ENCODE data around the gene DNAH17.

Gene DNAH17

DNA sequence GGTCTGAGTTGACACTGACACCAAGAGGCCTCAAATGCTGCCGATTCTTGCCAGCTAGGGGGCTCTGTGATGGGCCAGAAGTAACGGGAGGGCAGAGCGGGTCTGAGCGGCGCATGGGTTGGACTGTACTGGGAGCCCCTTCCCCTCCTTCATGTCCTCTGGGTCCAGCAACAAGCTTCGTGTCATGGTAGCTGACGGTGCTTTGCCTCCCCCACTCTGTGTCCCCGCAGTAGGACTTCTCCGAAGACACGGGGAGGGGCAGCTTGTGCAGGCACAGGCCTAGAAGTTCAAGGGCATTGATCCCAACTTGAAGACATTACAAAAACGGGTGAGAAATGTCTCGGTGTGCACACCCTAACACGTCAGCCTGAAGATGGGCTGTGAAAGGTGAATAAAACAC, 39.8 kb upstream of the DNAH17 start:
- no peaks in the 10 kb centered on the region for H3K9me3 ChIP-seq (ENCODE audit: control insufficient read depth in 1 of 2, low read length in 2 of 2)
- H3K4me3 ChIP-seq (ENCODE audit: low read depth in 1 of 2, low read length in 2 of 2), result no peak overlapping the region
- no peaks in the 10 kb centered on the region for H3K27me3 ChIP-seq (ENCODE audit: low read depth, low read length)
- H3K36me3 ChIP-seq (ENCODE audit: control insufficient read depth in 1 of 2, insufficient read depth in 2 of 2, low read length in 2 of 2), result no peaks in the 10 kb centered on the region
- H3K4me1 ChIP-seq (ENCODE audit: control insufficient read depth in 1 of 2, insufficient read depth in 2 of 2, low read length in 2 of 2), result peaks cover under 1 to 19% of the 10 kb centered on the region in 2 donors
- no peak overlapping the region for H3K27ac ChIP-seq (ENCODE audit: low read length)

DNA sequence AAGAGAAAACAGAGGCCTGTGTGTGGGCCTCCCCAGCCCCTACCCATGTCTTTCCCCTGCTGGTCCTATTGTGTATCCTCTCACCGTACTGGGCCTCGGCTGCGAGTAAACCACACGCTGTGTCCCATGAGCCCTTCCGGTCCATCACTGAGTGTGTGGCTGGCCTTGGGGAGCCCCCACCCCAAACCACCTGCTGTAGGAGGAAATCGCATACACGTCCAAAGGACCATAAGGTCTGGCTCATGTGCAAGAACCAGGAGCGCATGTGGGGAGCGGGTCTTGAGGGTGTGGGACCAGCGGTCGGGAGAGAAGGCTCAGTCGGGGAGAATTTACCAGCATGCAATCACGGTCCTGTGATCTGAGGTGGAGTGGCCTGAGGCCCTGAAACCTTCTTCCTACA, 38.4 kb upstream of the DNAH17 start:
- H3K27ac ChIP-seq (ENCODE audit: low read length), result no peak overlapping the region
- no peaks in the 10 kb centered on the region for H3K36me3 ChIP-seq (ENCODE audit: control insufficient read depth in 1 of 2, insufficient read depth in 2 of 2, low read length in 2 of 2)
- no peaks in the 10 kb centered on the region for H3K9me3 ChIP-seq (ENCODE audit: control insufficient read depth in 1 of 2, low read length in 2 of 2)
- no peaks in the 10 kb centered on the region for H3K27me3 ChIP-seq (ENCODE audit: low read depth, low read length)
- H3K4me3 ChIP-seq (ENCODE audit: low read depth in 1 of 2, low read length in 2 of 2), result no peak overlapping the region
- peaks cover 7 to 22% of the 10 kb centered on the region in 2 donors for H3K4me1 ChIP-seq (ENCODE audit: control insufficient read depth in 1 of 2, insufficient read depth in 2 of 2, low read length in 2 of 2)

DNA sequence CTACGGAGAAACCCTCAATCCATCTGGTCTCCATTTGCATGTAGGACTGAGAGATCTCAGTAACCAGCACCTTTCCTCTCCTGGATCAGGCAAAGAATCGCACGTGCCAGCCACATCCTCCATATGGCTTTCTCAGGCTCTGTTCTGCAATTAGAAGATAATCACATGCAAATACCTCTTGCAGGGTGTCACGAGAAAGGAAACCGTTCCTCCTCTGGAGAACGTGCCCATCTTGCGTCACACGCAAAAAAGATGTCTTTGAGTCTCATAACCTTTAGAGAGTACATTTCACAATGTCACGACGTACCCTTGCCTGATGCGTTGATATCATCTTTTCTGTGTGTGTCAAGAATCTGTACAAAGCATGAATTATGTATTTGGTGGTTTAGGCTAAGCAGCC, 36.2 kb upstream of the DNAH17 start:
- H3K27ac ChIP-seq (ENCODE audit: low read length), result no peak overlapping the region
- H3K27me3 ChIP-seq (ENCODE audit: low read depth, low read length), result no peaks in the 10 kb centered on the region
- no peaks in the 10 kb centered on the region for H3K9me3 ChIP-seq (ENCODE audit: control insufficient read depth in 1 of 2, low read length in 2 of 2)
- H3K4me1 ChIP-seq (ENCODE audit: control insufficient read depth in 1 of 2, insufficient read depth in 2 of 2, low read length in 2 of 2), result peaks cover 7 to 25% of the 10 kb centered on the region in 2 donors
- no peaks in the 10 kb centered on the region for H3K36me3 ChIP-seq (ENCODE audit: control insufficient read depth in 1 of 2, insufficient read depth in 2 of 2, low read length in 2 of 2)
- no peak overlapping the region for H3K4me3 ChIP-seq (ENCODE audit: low read depth in 1 of 2, low read length in 2 of 2)

- H3K27ac ChIP-seq (ENCODE audit: low read length), result no peak overlapping the region
These were observed 34.4 kb upstream of the DNAH17 start for GRCh38 chr17:78611607-78612006.

DNA sequence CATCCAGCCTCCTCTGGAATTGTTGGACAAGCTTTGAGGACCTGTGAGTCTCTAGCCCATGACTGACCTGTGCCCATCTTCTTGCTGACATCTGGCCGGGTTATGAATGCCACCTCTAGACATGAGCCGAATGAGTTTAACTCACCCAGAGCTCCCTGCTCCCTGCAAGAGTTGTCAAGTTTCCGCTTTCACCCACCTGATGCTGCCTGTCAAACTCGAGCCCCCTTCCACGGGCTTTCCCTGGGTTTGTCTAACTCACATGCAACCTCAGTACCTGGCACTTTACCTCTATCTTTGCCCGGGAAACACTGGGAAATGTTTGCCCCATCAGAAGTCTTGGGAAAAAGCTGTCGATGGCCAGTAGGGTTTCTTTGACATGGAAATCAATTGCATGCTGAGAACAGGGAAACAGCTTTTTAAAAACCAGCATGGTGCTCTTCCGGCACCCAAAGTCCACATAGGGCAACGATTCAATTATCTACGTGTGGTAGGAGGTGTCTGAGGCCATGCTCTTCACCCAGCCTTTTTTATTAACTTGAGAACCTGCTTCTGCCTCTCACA, 33.8 kb upstream of the DNAH17 start:
- H3K27me3 ChIP-seq (ENCODE audit: low read depth, low read length), result no peaks in the 10 kb centered on the region
- no peaks in the 10 kb centered on the region for H3K36me3 ChIP-seq (ENCODE audit: control insufficient read depth in 1 of 2, insufficient read depth in 2 of 2, low read length in 2 of 2)
- H3K4me1 ChIP-seq (ENCODE audit: control insufficient read depth in 1 of 2, insufficient read depth in 2 of 2, low read length in 2 of 2), result peaks cover 7 to 13% of the 10 kb centered on the region in 2 donors
- no peak overlapping the region for H3K27ac ChIP-seq (ENCODE audit: low read length)
- no peak overlapping the region for H3K4me3 ChIP-seq (ENCODE audit: low read depth in 1 of 2, low read length in 2 of 2)
- no peaks in the 10 kb centered on the region for H3K9me3 ChIP-seq (ENCODE audit: control insufficient read depth in 1 of 2, low read length in 2 of 2)

More at GRCh38 chr17:78611607-78612006, 34.4 kb upstream of the DNAH17 start:
- peaks cover 7 to 13% of the 10 kb centered on the region in 2 donors for H3K4me1 ChIP-seq (ENCODE audit: control insufficient read depth in 1 of 2, insufficient read depth in 2 of 2, low read length in 2 of 2)
- no peaks in the 10 kb centered on the region for H3K27me3 ChIP-seq (ENCODE audit: low read depth, low read length)
- no peak overlapping the region for H3K4me3 ChIP-seq (ENCODE audit: low read depth in 1 of 2, low read length in 2 of 2)
- no peaks in the 10 kb centered on the region for H3K36me3 ChIP-seq (ENCODE audit: control insufficient read depth in 1 of 2, insufficient read depth in 2 of 2, low read length in 2 of 2)
- no peaks in the 10 kb centered on the region for H3K9me3 ChIP-seq (ENCODE audit: control insufficient read depth in 1 of 2, low read length in 2 of 2)

GRCh38 chr17:78609191-78609641, 32.0 kb upstream of the DNAH17 start:
- Histone ChIP-seq H3K27ac (ENCODE audit: low read length) (no peak overlapping the region), H3K9me3 (ENCODE audit: control insufficient read depth in 1 of 2, low read length in 2 of 2) (no peaks in the 10 kb centered on the region), H3K4me3 (ENCODE audit: low read depth in 1 of 2, low read length in 2 of 2) (no peak overlapping the region), H3K27me3 (ENCODE audit: low read depth, low read length) (no peaks in the 10 kb centered on the region), H3K4me1 (ENCODE audit: control insufficient read depth in 1 of 2, insufficient read depth in 2 of 2, low read length in 2 of 2) (peaks cover 7 to 13% of the 10 kb centered on the region in 2 donors), H3K36me3 (ENCODE audit: control insufficient read depth in 1 of 2, insufficient read depth in 2 of 2, low read length in 2 of 2) (no peaks in the 10 kb centered on the region)

DNA sequence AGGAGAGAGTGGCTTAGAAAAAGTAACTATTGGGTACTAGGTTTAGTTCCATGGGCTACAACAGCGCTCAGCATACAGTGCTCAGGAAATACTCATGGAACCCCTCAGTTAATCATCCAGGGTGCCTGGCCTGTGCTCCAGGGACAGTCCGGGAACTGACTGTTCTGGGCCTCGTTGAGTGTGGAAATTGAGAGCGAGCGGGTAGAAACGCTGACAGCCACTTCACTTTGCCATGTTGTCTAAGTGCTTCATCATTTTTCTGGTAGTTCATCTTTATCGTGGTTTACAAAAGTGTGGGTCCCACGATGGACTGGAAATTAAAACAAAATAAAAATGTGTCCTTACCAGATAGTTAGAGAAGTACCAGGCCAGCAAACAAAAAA, 31.6 kb upstream of the DNAH17 start:
- Histone ChIP-seq H3K27me3 (ENCODE audit: low read depth, low read length) (no peaks in the 10 kb centered on the region), H3K4me3 (ENCODE audit: low read depth in 1 of 2, low read length in 2 of 2) (no peak overlapping the region), H3K4me1 (ENCODE audit: control insufficient read depth in 1 of 2, insufficient read depth in 2 of 2, low read length in 2 of 2) (peaks cover 7 to 13% of the 10 kb centered on the region in 2 donors), H3K9me3 (ENCODE audit: control insufficient read depth in 1 of 2, low read length in 2 of 2) (no peaks in the 10 kb centered on the region), H3K36me3 (ENCODE audit: control insufficient read depth in 1 of 2, insufficient read depth in 2 of 2, low read length in 2 of 2) (no peaks in the 10 kb centered on the region), H3K27ac (ENCODE audit: low read length) (no peak overlapping the region)

- H3K4me1 ChIP-seq (ENCODE audit: control insufficient read depth in 1 of 2, insufficient read depth in 2 of 2, low read length in 2 of 2), result peaks cover 7 to 13% of the 10 kb centered on the region in 2 donors
- H3K36me3 ChIP-seq (ENCODE audit: control insufficient read depth in 1 of 2, insufficient read depth in 2 of 2, low read length in 2 of 2), result no peaks in the 10 kb centered on the region
- no peak overlapping the region for H3K27ac ChIP-seq (ENCODE audit: low read length)
- no peaks in the 10 kb centered on the region for H3K27me3 ChIP-seq (ENCODE audit: low read depth, low read length)
- no peaks in the 10 kb centered on the region for H3K9me3 ChIP-seq (ENCODE audit: control insufficient read depth in 1 of 2, low read length in 2 of 2)
- H3K4me3 ChIP-seq (ENCODE audit: low read depth in 1 of 2, low read length in 2 of 2), result no peak overlapping the region
These were observed 31.1 kb upstream of the DNAH17 start for GRCh38 chr17:78608122-78608803.

DNA sequence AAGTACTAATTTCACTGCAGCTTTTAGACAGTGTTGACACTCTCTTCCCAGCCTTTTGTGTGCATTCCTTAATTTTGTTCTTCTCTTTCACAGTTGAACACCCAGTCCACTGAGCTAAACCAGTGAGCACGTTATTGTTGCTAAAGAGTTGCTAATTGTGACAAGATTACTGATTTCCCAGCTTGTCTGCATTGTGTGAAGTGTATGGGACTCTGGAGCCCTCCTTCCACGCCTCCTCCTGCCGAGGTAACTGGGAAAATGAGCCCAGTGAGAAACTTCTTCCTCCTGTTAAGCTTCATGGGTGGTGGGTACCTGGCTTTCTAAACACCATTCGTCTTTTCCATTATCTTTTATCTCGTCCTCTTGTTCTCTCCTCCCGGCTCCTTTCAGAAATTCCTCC, 29.8 kb upstream of the DNAH17 start:
- Histone ChIP-seq H3K4me1 (ENCODE audit: control insufficient read depth in 1 of 2, insufficient read depth in 2 of 2, low read length in 2 of 2) (peaks cover 7 to 8% of the 10 kb centered on the region in 2 donors), H3K36me3 (ENCODE audit: control insufficient read depth in 1 of 2, insufficient read depth in 2 of 2, low read length in 2 of 2) (no peaks in the 10 kb centered on the region), H3K27me3 (ENCODE audit: low read depth, low read length) (no peaks in the 10 kb centered on the region)

DNA sequence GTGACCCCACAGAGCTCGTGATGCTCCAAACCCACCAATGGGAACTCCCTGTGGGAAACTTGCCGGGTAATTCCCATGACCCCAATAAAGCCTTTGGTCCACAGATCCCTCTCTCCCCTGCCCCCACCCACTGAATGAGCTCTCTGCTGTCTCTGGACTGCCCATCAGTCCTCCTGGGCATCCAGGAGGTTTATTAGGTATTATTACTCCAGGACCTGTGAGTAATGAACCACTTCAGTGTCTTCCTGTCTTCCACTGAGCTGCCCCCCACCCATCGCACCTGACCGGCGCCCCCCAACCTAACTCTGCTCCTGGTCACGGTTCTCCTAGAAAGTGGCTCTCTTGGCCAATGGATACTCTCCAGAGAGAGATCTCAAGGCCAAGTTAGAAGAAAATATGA, 28.7 kb upstream of the DNAH17 start:
- Histone ChIP-seq H3K36me3 (ENCODE audit: control insufficient read depth in 1 of 2, insufficient read depth in 2 of 2, low read length in 2 of 2) (no peaks in the 10 kb centered on the region), H3K27me3 (ENCODE audit: low read depth, low read length) (no peaks in the 10 kb centered on the region), H3K4me1 (ENCODE audit: control insufficient read depth in 1 of 2, insufficient read depth in 2 of 2, low read length in 2 of 2) (peaks cover 0 to 3% of the 10 kb centered on the region in 2 donors), H3K9me3 (ENCODE audit: control insufficient read depth in 1 of 2, low read length in 2 of 2) (no peaks in the 10 kb centered on the region), H3K27ac (ENCODE audit: low read length) (no peak overlapping the region), H3K4me3 (ENCODE audit: low read depth in 1 of 2, low read length in 2 of 2) (no peak overlapping the region)

More for the DNA sequence above, 29.8 kb upstream of the DNAH17 start:
- no peak overlapping the region for H3K27ac ChIP-seq (ENCODE audit: low read length)
- no peaks in the 10 kb centered on the region for H3K9me3 ChIP-seq (ENCODE audit: control insufficient read depth in 1 of 2, low read length in 2 of 2)
- H3K4me3 ChIP-seq (ENCODE audit: low read depth in 1 of 2, low read length in 2 of 2), result no peak overlapping the region

GRCh38 chr17:78605429-78605828, 28.2 kb upstream of the DNAH17 start:
- H3K36me3 ChIP-seq (ENCODE audit: control insufficient read depth in 1 of 2, insufficient read depth in 2 of 2, low read length in 2 of 2), result no peaks in the 10 kb centered on the region

DNA sequence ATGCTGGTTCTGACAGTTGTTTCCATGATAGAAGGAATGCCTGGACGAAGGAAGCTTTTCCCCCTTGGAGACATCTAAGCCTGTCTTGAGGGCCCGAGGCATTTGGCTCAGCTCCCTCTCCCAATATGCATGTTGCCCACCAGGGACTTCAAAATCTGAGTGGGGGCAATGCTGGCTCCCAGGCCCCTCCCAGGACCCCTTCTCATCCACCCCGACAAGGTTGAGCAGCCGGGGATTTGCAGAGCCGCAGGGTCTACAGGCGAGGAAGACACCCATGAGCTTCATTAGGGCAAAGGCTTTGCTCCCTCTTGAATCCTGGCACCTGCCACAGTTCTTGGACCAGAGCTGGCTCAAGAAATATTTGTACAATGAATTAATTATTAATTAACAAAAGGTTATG, 25.1 kb upstream of the DNAH17 start:
- no peaks in the 10 kb centered on the region for H3K27me3 ChIP-seq (ENCODE audit: low read depth, low read length)
- H3K4me3 ChIP-seq (ENCODE audit: low read depth in 1 of 2, low read length in 2 of 2), result no peak overlapping the region
- H3K9me3 ChIP-seq (ENCODE audit: control insufficient read depth in 1 of 2, low read length in 2 of 2), result no peaks in the 10 kb centered on the region
- H3K36me3 ChIP-seq (ENCODE audit: control insufficient read depth in 1 of 2, insufficient read depth in 2 of 2, low read length in 2 of 2), result no peaks in the 10 kb centered on the region
- peaks cover 0 to 23% of the 10 kb centered on the region in 2 donors for H3K4me1 ChIP-seq (ENCODE audit: control insufficient read depth in 1 of 2, insufficient read depth in 2 of 2, low read length in 2 of 2)
- no peak overlapping the region for H3K27ac ChIP-seq (ENCODE audit: low read length)

More at GRCh38 chr17:78605429-78605828, 28.2 kb upstream of the DNAH17 start:
- Histone ChIP-seq H3K27me3 (ENCODE audit: low read depth, low read length) (no peaks in the 10 kb centered on the region), H3K4me1 (ENCODE audit: control insufficient read depth in 1 of 2, insufficient read depth in 2 of 2, low read length in 2 of 2) (peaks cover 0 to 5% of the 10 kb centered on the region in 2 donors), H3K4me3 (ENCODE audit: low read depth in 1 of 2, low read length in 2 of 2) (no peak overlapping the region), H3K9me3 (ENCODE audit: control insufficient read depth in 1 of 2, low read length in 2 of 2) (no peaks in the 10 kb centered on the region), H3K27ac (ENCODE audit: low read length) (no peak overlapping the region)
